Kidney epithelial cell (primary cell): Measurements from ENCODE around the gene YTHDC2. TPM values are rescaled to one million over a fixed set of nuclear protein-coding genes. Genes with fewer than 3 reads are reported as not detected.

Experiments
- DNase-seq: peaks from one replicate; pipeline ENCODE4 v3.0.0-alpha.2; 2010; ENCODE audit warnings: low read depth
- H3K27me3 ChIP-seq: 2 replicates; pipeline ENCODE4 v1.6.0; 2011; ENCODE audit warnings: low read length; ENCODE audit not compliant: control insufficient read depth, insufficient read depth
- H3K36me3 ChIP-seq: 2 replicates; pipeline ENCODE4 v1.5.1; 2011; ENCODE audit warnings: low read length; ENCODE audit not compliant: control insufficient read depth, insufficient read depth
- H3K4me3 ChIP-seq: 2 replicates; pipeline ENCODE4 v1.5.1; 2011; ENCODE audit warnings: low read depth, mild to moderate bottlenecking, control low read depth, low read length
- total RNA-seq: library from RNA; depleted of rRNA; stranded (reverse); fragments of >200 nt; gene quantifications from 2 replicates; pipeline ENCODE4 v1.2.3, GENCODE V29; 2015
- TF ChIP-seq, protein P1 (sequence below): IDR thresholded peaks from 2 replicates; pipeline ENCODE4 v1.5.1; 2011; ENCODE audit warnings: mild to moderate bottlenecking, moderate library complexity, low read length, control low read depth, inconsistent platforms; ENCODE audit not compliant: insufficient read depth, poor library complexity, severe bottlenecking

The YTHDC2 gene
- total RNA-seq, 1 donor from 2014 or later = 18.4 TPM

DNA sequence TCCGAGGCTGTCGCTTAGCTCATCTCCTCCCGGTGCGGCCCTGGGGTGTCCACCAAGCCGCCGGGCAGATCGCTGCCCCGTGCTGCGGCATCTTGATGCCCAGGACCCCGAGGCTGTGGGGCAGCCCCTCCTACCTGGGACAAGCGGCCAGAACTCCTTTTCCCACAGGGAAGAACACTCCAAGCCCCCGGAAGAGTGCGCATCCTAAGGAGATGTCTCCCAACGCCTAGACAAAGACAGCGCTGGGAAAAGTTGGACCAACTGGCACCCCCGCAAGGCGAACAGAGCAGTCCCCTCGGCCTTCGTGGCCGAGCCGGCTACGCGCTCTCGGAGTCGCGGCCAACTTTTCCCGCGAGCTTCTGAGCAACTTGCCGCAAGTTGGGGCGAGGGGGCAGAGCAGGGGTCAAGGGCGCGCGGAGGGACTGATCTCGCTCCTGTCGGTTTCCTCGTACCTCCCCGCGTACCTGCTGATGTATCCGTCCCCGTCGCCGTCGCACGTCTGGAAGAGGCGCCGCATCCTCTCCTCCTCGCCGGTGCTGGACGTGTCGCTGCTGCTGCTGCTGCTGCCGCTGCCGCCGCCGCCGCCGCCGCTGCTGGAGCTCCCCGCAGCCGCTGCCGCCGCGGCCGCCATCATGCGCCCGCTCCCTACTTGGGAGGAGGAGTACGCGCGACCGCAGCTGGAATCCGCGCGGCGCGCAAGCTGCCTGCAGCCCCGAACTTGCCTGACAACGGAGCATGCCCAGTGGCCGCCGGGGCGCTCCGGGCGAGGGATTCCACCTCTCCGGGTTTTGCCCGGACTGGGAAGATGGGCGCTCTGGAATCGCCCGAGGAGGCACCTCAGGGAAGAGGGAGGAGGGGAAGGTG is 25.5 kb upstream of the YTHDC2 start, which contains the start of gene MCC:
TSS of gene MCC (minus strand) at position 673 of the 864 bp plus-strand sequence.
- H3K4me3 ChIP-seq = peak within 1 kb of the TSS; percentile 73
- peak; percentile 61 for DNase-seq
- TF ChIP-seq, protein P1, sequence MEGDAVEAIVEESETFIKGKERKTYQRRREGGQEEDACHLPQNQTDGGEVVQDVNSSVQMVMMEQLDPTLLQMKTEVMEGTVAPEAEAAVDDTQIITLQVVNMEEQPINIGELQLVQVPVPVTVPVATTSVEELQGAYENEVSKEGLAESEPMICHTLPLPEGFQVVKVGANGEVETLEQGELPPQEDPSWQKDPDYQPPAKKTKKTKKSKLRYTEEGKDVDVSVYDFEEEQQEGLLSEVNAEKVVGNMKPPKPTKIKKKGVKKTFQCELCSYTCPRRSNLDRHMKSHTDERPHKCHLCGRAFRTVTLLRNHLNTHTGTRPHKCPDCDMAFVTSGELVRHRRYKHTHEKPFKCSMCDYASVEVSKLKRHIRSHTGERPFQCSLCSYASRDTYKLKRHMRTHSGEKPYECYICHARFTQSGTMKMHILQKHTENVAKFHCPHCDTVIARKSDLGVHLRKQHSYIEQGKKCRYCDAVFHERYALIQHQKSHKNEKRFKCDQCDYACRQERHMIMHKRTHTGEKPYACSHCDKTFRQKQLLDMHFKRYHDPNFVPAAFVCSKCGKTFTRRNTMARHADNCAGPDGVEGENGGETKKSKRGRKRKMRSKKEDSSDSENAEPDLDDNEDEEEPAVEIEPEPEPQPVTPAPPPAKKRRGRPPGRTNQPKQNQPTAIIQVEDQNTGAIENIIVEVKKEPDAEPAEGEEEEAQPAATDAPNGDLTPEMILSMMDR = no peak

DNA sequence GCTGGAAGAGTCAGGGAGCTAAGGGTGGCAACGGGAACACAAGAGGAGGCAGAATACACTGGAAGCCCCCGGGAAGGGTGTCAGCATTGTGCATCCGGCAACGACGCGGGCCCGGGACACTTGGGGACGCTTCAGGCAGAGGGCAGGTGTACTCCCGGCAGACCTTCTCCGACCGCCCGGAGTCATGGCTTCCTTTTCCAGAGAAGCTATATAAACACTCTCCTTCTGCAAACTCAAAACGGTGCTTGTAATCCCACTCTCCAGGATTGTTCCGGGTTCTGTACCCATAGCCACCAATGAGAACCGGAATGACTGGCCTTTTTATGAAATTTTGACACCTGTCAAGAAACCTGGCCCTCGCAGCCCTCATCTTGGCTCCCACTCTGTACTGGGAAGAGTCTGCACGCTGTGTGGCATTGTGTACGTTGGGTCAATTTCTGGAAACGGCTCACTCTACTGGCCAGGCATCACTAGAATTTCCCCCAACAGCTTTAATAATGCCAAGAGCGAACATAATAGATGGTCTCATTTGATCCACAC is 24.8 kb upstream of the YTHDC2 start:
- Histone ChIP-seq H3K27me3 (peaks cover 3% of the 10 kb centered on the region), H3K4me3 (peak overlapping the region; percentile 73), H3K36me3 (no peaks in the 10 kb centered on the region)
- TF ChIP-seq, protein P1 = no peak
- DNase-seq = no peak

More for the DNA sequence above, 25.5 kb upstream of the YTHDC2 start, which contains the start of gene MCC:
- Histone ChIP-seq H3K36me3 (no peaks in the 10 kb centered on the region), H3K27me3 (peaks cover 3% of the 10 kb centered on the region)

DNA sequence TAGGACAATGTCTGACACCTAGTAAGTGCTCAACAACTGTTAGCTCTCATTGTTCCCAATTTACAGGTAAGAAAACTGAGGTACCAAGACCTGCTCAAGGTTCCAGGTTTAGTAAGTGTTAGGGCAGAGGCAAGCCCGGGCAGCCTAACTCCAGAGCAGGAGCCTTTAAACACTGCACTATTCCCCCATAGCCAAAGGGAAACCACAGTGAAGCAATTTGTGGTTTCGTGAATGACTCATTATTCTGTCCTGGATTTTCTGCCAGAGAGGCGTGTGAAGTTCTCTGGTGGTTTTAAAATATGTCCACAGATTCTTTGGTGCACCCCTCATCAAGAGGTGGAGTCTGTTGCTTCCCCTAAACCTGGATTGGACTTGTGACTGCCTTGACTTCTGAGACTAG is 24.2 kb upstream of the YTHDC2 start:
- H3K4me3 ChIP-seq = no peak overlapping the region

DNA sequence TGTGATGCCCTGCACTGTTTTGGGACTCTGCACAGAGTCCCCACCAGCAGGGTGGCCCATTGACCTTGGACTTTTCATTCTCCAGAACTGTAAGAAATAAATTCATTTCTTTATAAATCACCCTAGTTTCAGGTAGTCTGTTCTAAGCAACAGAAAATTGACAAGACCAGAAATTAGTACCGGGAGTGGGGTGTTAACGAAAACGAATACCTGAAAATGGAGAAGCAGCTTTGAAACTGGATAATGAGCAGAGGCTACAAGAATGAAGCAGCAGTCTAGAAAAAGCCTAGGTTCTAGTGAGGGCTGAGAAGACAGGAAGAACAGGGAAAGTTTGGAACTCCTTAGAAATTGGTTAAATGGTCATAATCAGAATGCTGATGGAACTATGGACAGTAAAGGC is 23.2 kb upstream of the YTHDC2 start:
- Histone ChIP-seq H3K27me3 (peaks cover 3% of the 10 kb centered on the region), H3K4me3 (no peak overlapping the region), H3K36me3 (no peaks in the 10 kb centered on the region)
- TF ChIP-seq, protein P1 = no peak
- no peak for DNase-seq

More for the DNA sequence above, 24.2 kb upstream of the YTHDC2 start:
- Histone ChIP-seq H3K27me3 (peaks cover 3% of the 10 kb centered on the region), H3K36me3 (no peaks in the 10 kb centered on the region)
- DNase-seq = peak; percentile 94
- TF ChIP-seq, protein P1 = no peak

DNA sequence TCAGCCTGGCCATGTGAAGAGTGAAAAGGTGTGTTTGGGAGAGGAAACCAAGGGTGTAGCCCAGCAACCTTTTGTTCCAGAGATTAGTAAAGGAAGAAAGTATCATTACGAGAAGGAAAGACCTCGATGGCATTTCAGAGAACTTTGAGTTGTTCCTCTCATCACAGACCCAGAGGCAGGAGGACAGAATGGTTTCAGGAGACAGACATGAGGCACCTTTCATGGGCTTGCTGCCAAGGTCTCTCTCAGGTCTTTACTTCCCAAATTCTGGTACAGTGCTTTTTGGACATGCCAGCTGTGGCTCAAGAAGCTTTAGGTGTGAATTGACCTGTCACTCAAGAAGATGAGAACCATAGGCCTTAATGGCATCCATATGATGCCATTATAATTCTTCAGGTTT is 22.5 kb upstream of the YTHDC2 start:
- peaks cover 3% of the 10 kb centered on the region for H3K27me3 ChIP-seq
- no peaks in the 10 kb centered on the region for H3K36me3 ChIP-seq
- no peak for DNase-seq
- H3K4me3 ChIP-seq = no peak overlapping the region
- TF ChIP-seq, protein P1 = no peak

DNA sequence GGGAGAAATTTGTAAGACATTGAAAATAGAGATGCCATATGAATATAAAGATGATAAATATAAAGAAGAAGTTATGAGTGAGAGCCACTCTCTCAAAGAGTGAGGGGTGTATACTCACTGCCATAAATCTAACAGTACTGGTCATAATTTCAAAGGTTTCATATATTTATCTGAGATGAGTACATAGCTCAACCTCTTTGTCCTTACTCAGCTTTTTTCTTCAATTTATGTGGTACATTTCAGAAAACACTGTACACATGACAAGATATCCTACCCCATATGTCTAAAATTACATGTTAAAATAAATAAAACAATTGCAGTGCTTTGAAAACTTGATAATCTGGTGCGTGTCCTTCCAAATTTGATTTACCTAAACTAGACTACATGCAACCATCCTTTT is 20.0 kb upstream of the YTHDC2 start:
- Histone ChIP-seq H3K27me3 (no peaks in the 10 kb centered on the region), H3K4me3 (no peak overlapping the region), H3K36me3 (no peaks in the 10 kb centered on the region)
- TF ChIP-seq, protein P1 = no peak
- DNase-seq = no peak
